Measurements from ENCODE around the gene SHLD1.
"Not testable (repeated sequence)": the region's sequence is repeated elsewhere in the genome, so short reads cannot be mapped to it uniquely, and the experiment has no call there.

Gene SHLD1

DNA sequence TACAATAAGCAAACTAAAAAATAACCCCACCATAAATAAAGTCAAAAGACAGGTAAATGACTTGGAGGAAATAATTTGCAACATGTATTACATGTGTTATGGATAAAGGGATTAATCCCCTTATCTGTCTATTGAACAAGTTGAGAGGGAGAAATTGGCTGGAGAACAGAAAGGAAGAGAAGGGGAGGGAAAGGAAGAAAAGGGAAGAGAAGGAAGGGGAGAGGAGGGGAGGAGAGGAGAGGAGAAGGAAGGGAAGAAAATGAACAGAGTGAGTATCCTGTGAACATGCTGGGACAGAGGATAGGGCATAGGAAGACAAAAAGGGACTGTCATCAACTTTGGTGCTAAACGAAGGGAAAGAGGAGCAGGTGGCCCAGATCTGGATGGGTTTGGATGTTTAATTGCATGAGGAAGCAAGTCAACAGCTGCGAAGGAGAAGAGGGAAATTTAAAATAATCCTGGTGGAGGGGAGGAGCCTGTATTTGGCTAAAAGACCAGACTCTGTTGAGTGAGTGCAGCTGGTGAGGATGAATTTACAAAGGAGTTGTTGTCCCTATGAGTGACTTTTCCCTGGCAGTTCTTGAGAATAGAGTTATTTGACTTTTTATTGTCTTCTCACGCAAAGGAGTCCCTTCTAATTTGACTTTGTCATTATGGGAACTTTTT, 14.2 kb upstream of the SHLD1 start:
- DNase-seq (ENCODE audit: low spot score) = no peak

DNA sequence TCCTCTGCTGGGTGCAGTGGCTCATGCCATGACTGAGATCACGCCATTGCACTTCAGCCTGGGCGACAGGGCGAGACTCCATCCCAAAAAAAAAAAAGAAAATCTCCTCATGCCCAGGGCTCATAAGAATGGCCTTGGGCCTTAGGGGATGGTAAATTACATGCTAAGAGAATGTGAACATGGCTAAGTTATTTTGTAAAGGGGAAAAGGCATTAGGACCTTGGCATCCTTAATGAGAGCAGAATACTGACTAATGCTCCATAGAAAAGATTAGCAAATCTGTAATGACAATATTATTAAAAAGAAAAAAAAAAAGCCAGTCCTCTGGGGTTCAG, 12.6 kb upstream of the SHLD1 start:
- DNase-seq (ENCODE audit: low spot score) = no peak

GRCh38 chr20:5737966-5738365, 12.2 kb upstream of the SHLD1 start:
- DNase-seq (ENCODE audit: low spot score) = no peak

GRCh38 chr20:5740643-5741042, 9.6 kb upstream of the SHLD1 start:
- DNase-seq (ENCODE audit: low spot score) = not testable (repeated sequence)

- no peak for DNase-seq (ENCODE audit: low spot score)
Observed at GRCh38 chr20:5741089-5741488, 9.1 kb upstream of the SHLD1 start.

DNA sequence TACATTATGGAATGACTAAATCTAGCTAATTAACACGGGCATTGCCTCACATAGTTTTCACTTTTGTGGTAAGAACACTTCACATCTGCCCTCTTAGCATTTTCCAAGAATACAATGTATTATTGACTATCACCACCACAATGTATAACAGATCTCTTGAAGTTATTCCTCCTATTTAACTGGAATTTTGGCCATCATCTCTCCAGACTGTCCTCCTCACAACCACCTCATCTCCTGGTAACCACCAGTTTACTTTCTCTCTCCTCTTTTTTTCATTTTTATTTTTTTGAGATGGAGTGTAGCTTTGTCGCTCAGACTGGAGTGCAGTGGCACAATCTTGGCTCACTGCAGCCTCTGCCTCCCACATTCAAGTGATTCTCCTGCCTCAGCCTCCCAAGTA, 8.2 kb upstream of the SHLD1 start:
- no peak for DNase-seq (ENCODE audit: low spot score)

GRCh38 chr20:5745416-5746030, 4.7 kb upstream of the SHLD1 start:
- no peak for DNase-seq (ENCODE audit: low spot score)

- DNase-seq (ENCODE audit: low spot score) = no peak
Observed at GRCh38 chr20:5746064-5746463, 4.1 kb upstream of the SHLD1 start.

DNA sequence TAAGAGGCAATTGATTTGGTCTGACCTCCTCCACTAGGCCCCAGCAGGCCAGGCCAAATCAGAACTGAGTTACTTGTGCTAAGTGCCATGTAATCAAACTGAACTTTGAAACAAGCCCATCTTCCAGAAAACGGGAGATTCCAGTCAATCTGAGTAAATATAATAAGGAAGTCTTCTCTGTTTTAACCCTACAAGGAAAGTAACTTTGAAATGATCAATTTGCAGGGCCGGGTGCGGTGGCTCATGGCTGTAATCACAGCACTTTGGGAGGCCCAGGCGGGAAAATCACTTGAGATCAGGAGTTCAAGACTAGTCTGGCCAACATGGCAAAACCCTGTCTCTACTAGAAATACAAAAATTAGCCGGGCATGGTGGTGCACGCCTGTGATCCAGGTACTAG, 2.0 kb upstream of the SHLD1 start:
- no peak for DNase-seq (ENCODE audit: low spot score)

DNA sequence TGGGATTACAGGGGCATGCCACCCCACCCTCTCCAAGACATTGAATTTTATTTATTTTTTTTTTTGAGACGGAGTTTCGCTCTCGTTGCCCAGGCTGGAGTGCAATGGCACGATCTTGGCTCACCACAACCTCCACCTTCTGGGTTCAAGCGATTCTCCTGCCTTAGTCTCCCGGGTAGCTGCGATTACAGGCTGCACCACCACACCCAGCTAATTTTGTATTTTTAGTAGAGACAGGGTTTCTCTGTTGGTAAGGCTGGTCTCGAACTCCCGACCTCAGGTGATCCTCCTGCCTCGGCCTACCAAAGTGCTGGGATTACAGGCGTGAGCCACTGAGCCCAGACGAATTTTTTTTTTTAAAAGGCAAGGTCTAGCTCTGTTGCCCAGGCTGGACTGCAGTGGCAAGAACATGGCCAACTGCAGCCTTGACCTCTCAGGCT, 669 bp upstream of the SHLD1 start:
- not testable (repeated sequence) for DNase-seq (ENCODE audit: low spot score)

DNA sequence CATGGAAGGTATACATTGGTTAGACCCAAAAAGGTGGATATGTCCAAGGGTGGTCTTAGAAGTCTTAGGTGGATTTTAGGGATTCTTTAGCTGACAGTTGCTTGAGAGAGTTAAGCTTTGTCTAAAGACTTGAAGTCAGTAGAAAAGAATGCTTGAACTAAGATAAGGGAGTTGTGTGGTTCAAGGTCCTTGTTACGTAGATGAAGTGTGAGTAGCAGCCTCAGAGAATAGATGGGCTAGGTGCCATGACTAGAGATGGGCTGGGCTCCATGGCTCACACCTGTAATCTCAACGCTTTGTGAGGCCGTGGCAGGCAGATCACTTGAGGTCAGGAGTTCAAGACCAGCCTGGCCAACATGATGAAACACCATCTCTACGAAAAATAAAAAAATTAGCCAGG, 1.7 kb downstream of the SHLD1 start:
- DNase-seq (ENCODE audit: low spot score) = no peak

- no peak for DNase-seq (ENCODE audit: low spot score)
Observed at GRCh38 chr20:5753814-5754213, 3.6 kb downstream of the SHLD1 start.

GRCh38 chr20:5757949-5758348, 7.7 kb downstream of the SHLD1 start:
- DNase-seq (ENCODE audit: low spot score) = no peak

GRCh38 chr20:5766085-5766764, 16.0 kb downstream of the SHLD1 start:
- DNase-seq (ENCODE audit: low spot score) = no peak

DNA sequence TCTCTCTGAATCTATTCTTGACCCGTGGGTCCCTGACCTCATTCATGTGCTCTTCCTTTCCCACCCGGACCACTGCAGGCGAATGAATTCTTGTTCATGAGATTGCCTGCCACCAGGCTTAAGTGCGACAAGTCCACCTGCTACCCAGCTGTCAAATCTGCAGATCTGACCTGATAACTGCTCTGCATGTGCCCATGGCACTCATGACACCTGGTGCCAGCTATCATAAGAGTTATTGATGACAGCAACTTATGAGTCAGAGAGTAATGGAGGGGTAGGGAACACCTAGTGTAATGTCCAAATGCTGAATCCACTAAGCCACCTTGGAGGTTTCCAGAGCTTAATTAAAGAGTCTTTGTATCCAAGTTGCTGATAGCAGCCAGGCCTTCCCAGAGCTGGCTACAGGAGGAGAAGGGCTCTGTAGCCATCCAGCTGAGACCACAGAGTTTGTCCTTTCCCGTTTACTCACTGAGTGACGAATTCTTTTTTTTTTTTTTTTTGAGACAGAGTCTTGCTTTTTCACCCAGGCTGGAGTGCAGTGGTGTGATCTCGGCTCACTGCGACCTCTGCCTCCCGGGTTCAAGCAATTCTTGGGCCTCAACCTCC, 17.4 kb downstream of the SHLD1 start:
- no peak for DNase-seq (ENCODE audit: low spot score)

- no peak for DNase-seq (ENCODE audit: low spot score)
Observed at GRCh38 chr20:5770231-5770986, 20.2 kb downstream of the SHLD1 start.

GRCh38 chr20:5770987-5771318, 20.8 kb downstream of the SHLD1 start:
- DNase-seq (ENCODE audit: low spot score) = no peak

GRCh38 chr20:5772704-5773103, 22.5 kb downstream of the SHLD1 start:
- DNase-seq (ENCODE audit: low spot score) = no peak

DNA sequence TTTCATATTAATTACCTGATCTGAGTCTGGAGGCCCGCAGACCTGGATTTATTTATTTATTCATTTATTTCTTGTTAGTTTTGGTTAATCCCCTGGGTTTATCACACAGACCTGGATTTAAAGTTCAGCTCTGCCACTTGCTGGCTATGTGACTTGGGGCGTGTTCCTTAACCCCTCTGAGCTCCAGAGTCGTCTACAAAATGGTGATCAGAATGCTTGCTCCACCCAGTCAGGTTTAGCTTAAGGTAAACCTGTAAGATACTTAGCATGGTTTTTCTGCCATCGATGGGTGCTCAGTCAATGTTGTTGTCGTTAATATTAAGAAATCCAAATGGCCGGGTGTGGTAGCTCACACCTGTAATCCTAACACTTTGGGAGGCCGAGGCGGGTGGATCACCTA, 23.4 kb downstream of the SHLD1 start:
- no peak for DNase-seq (ENCODE audit: low spot score)

DNA sequence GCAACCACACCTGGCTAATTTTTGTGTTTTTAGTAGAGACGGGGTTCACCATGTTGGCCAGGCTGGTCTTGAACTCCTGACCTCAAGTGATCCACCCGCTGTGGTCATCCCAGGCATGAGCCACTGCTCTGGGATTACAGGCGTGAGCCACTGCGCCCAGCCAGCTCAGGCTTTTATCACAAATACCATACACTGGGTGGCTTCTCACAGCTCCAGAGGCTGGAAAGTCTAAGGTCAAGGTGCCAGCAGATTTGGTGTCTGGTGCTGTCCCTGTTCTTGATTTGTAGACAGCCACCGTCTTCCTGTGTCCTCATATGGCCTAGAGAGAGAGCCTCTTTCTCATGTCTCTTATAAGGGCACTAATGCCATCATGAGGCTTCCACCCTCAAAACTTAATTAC, 25.9 kb downstream of the SHLD1 start:
- no peak for DNase-seq (ENCODE audit: low spot score)

GRCh38 chr20:5779071-5779900, 29.1 kb downstream of the SHLD1 start:
- peak; percentile 41 for DNase-seq (ENCODE audit: low spot score)

GRCh38 chr20:5780846-5781217, 30.6 kb downstream of the SHLD1 start:
- DNase-seq (ENCODE audit: low spot score) = no peak
